Astrocyte of the cerebellum (primary cell): ENCODE results near the gene PDAP1.
"Not testable (repeated sequence)": the region's sequence is repeated elsewhere in the genome, so short reads cannot be mapped to it uniquely, and the experiment has no call there.

Experiments used
- DNase-seq: peaks from one replicate; pipeline ENCODE4 v3.0.0-alpha.2; 2011; ENCODE audit warnings: low read depth
- H3K4me3 ChIP-seq: 2 replicates; pipeline ENCODE4 v1.5.1; 2011; ENCODE audit warnings: mild to moderate bottlenecking, low read depth, low read length, moderate library complexity
- CTCF ChIP-seq: IDR thresholded peaks from 2 replicates; pipeline ENCODE4 v1.5.1; 2012; ENCODE audit warnings: low read length, low read depth, moderate library complexity, mild to moderate bottlenecking; ENCODE audit errors: missing control alignments
- in situ Hi-C: cut with HindIII; loops from 2 replicates; pipeline ENCODE4 v1.10.0; 2017; ENCODE audit warnings: low sequenced_read_pairs

Gene PDAP1

GRCh38 chr7:99418260-99418659, 9.9 kb upstream of the PDAP1 start:
- no peak for DNase-seq
- no peak for TF ChIP-seq CTCF
- in situ Hi-C loops = no loop called here
- no peak overlapping the region for H3K4me3 ChIP-seq

- peak; percentile 28 for DNase-seq
- peak; percentile 64 for TF ChIP-seq CTCF
- H3K4me3 ChIP-seq, in situ Hi-C loops: not testable (repeated sequence)
Observed at GRCh38 chr7:99415513-99416127, 7.2 kb upstream of the PDAP1 start.

GRCh38 chr7:99410635-99411034, 2.2 kb upstream of the PDAP1 start:
- TF ChIP-seq CTCF = no peak
- DNase-seq = no peak
- in situ Hi-C loops = no loop called here
- no peak overlapping the region for H3K4me3 ChIP-seq

- in situ Hi-C loops = no loop called here
- H3K4me3 ChIP-seq = peak overlapping the region; percentile 100
- no peak for TF ChIP-seq CTCF
- DNase-seq = no peak
Observed at GRCh38 chr7:99409806-99410205, 1.4 kb upstream of the PDAP1 start.

GRCh38 chr7:99409192-99409572, 785 bp upstream of the PDAP1 start:
- no peak for TF ChIP-seq CTCF
- H3K4me3 ChIP-seq = peak overlapping the region; percentile 100
- in situ Hi-C loops = no loop called here
- no peak for DNase-seq

GRCh38 chr7:99407872-99408378, 472 bp downstream of the PDAP1 start:
- peak overlapping the region; percentile 100 for H3K4me3 ChIP-seq
- in situ Hi-C loops = no loop called here
- DNase-seq = peak; percentile 71
- TF ChIP-seq CTCF = no peak
